Neural crest cell (in vitro differentiated cells): ENCODE data around the gene BGN. TPM values are rescaled to one million over a fixed set of nuclear protein-coding genes. Genes with fewer than 3 reads are reported as not detected.

Experiments used
- DNase-seq: peaks from one replicate; pipeline ENCODE4 v3.0.0; 2021; ENCODE audit warnings: low read depth, mixed read lengths, low spot score
- H3K27ac Mint-ChIP-seq: one replicate; pipeline ENCODE4 v1.8.0; 2021; ENCODE audit warnings: mild to moderate bottlenecking, mixed read lengths; ENCODE audit not compliant: unreplicated experiment
- H3K27me3 Mint-ChIP-seq: 2 replicates; pipeline ENCODE4 v1.8.0; 2021; ENCODE audit warnings: low read depth, mild to moderate bottlenecking, mixed read lengths
- H3K36me3 Mint-ChIP-seq: 2 replicates; pipeline ENCODE4 v1.8.0; 2021; ENCODE audit warnings: low read depth, mild to moderate bottlenecking, mixed read lengths
- H3K4me1 Mint-ChIP-seq: 2 replicates; pipeline ENCODE4 v1.8.0; 2021; ENCODE audit warnings: mixed read lengths
- H3K4me3 Mint-ChIP-seq: one replicate; pipeline ENCODE4 v1.8.0; 2021; ENCODE audit warnings: mild to moderate bottlenecking, mixed read lengths
- H3K9me3 Mint-ChIP-seq: 2 replicates; pipeline ENCODE4 v1.8.0; 2021; ENCODE audit warnings: mixed read lengths
- CTCF ChIP-seq: fragments of 200-600 bp; sonication (generic); conservative IDR thresholded peaks from 2 replicates; pipeline ENCODE4 v1.5.0; 2021; ENCODE audit warnings: antibody characterized with exemption, mild to moderate bottlenecking
- total RNA-seq: library from RNA; stranded (reverse); gene quantifications from 2 replicates; pipeline ENCODE4 v1.2.1, GENCODE V29; 2021

BGN gene
- total RNA-seq, 1 donor from 2014 or later: 80.6 TPM

GRCh38 chrX:153499876-153500275, 5.1 kb downstream of the BGN start:
- Mint-ChIP-seq H3K36me3 (peaks cover 7% of the 10 kb centered on the region), H3K4me1 (peaks cover 7% of the 10 kb centered on the region), H3K27ac (no peak overlapping the region), H3K4me3 (no peak overlapping the region), H3K27me3 (no peaks in the 10 kb centered on the region), H3K9me3 (peaks cover 7% of the 10 kb centered on the region)
- no peak for DNase-seq
- no peak for TF ChIP-seq CTCF

GRCh38 chrX:153500676-153501280, 6.0 kb downstream of the BGN start:
- H3K9me3 Mint-ChIP-seq: peaks cover 7% of the 10 kb centered on the region

GRCh38 chrX:153501530-153501929, 6.8 kb downstream of the BGN start:
- Mint-ChIP-seq H3K27me3 (no peaks in the 10 kb centered on the region), H3K27ac (no peak overlapping the region), H3K36me3 (peaks cover 7% of the 10 kb centered on the region), H3K4me1 (peaks cover 7% of the 10 kb centered on the region), H3K9me3 (peaks cover 7% of the 10 kb centered on the region), H3K4me3 (no peak overlapping the region)
- DNase-seq: no peak
- TF ChIP-seq CTCF: no peak

More at GRCh38 chrX:153500676-153501280, 6.0 kb downstream of the BGN start:
- Mint-ChIP-seq H3K36me3 (peaks cover 7% of the 10 kb centered on the region), H3K4me3 (peak overlapping the region; percentile 56), H3K27ac (no peak overlapping the region), H3K27me3 (no peaks in the 10 kb centered on the region), H3K4me1 (peaks cover 7% of the 10 kb centered on the region)
- no peak for TF ChIP-seq CTCF
- no peak for DNase-seq

GRCh38 chrX:153502131-153502530, 7.4 kb downstream of the BGN start:
- Mint-ChIP-seq H3K27me3 (no peaks in the 10 kb centered on the region), H3K9me3 (peaks cover 7% of the 10 kb centered on the region), H3K27ac (no peak overlapping the region), H3K36me3 (peaks cover 7% of the 10 kb centered on the region), H3K4me3 (no peak overlapping the region), H3K4me1 (peaks cover 7% of the 10 kb centered on the region)
- no peak for TF ChIP-seq CTCF
- DNase-seq: no peak

- TF ChIP-seq CTCF: no peak
- Mint-ChIP-seq H3K27ac (no peak overlapping the region), H3K4me3 (no peak overlapping the region), H3K9me3 (peaks cover 7% of the 10 kb centered on the region), H3K36me3 (peaks cover 7% of the 10 kb centered on the region), H3K27me3 (no peaks in the 10 kb centered on the region), H3K4me1 (peaks cover 7% of the 10 kb centered on the region)
- DNase-seq: no peak
These were observed 8.0 kb downstream of the BGN start for GRCh38 chrX:153502796-153503195.
